DND-41 (cell line): ENCODE measurements around the gene PLCL1.
A peak's percentile ranks its signal among the peaks of the same experiment; 100 is the strongest.

ENCODE experiments used
- ATAC-seq: fragments of 200-7000 bp; cut with Tn5 transposase; 3 replicates; pipeline ENCODE4 v1.9.1; 2021; ENCODE audit warnings: low read depth; ENCODE audit not compliant: insufficient read depth
- DNase-seq: peaks from one replicate; pipeline ENCODE4 v3.0.0-alpha.2; 2020
- H2AFZ ChIP-seq: 2 replicates; pipeline ENCODE4 v1.6.0; 2012; ENCODE audit warnings: low read depth, low read length
- H3K27ac ChIP-seq: 2 replicates; pipeline ENCODE4 v1.5.1; 2012; ENCODE audit warnings: low read length, inconsistent platforms
- H3K27me3 ChIP-seq: fragments of 200-600 bp; sonication (generic); 2 replicates; pipeline ENCODE4 v1.6.0; 2012; ENCODE audit warnings: low read length, mild to moderate bottlenecking, inconsistent platforms; ENCODE audit not compliant: insufficient read depth, poor library complexity
- H3K36me3 ChIP-seq: 2 replicates; pipeline ENCODE4 v1.5.1; 2012; ENCODE audit warnings: low read length, inconsistent platforms; ENCODE audit not compliant: insufficient read depth
- H3K4me1 ChIP-seq: 2 replicates; pipeline ENCODE4 v1.5.1; 2012; ENCODE audit warnings: mild to moderate bottlenecking, low read length; ENCODE audit not compliant: insufficient read depth
- H3K4me2 ChIP-seq: 2 replicates; pipeline ENCODE4 v1.6.0; 2012; ENCODE audit warnings: mild to moderate bottlenecking, moderate library complexity, low read length, inconsistent platforms; ENCODE audit not compliant: insufficient read depth
- H3K4me3 ChIP-seq, 2 experiments: fragments of 200-600 bp in 1 of 2; shearing (Covaris generic) in 1 of 2; 2 replicates each; pipeline ENCODE4 v1.5.1; 2012 to 2016; ENCODE audit warnings: inconsistent platforms in 2 of 2, low read length in 2 of 2, mild to moderate bottlenecking in 2 of 2, low read depth in 1 of 2, moderate library complexity in 1 of 2
- H3K79me2 ChIP-seq: 2 replicates; pipeline ENCODE4 v1.6.0; 2012; ENCODE audit warnings: low read length, inconsistent platforms; ENCODE audit not compliant: insufficient read depth
- H3K9ac ChIP-seq: 2 replicates; pipeline ENCODE4 v1.6.0; 2012; ENCODE audit warnings: low read depth, mild to moderate bottlenecking, inconsistent platforms, low read length, moderate library complexity
- H3K9me3 ChIP-seq: 2 replicates; pipeline ENCODE4 v1.5.1; 2012; ENCODE audit warnings: low read length, moderate library complexity, mild to moderate bottlenecking, inconsistent platforms; ENCODE audit not compliant: insufficient read depth, severe bottlenecking
- H4K20me1 ChIP-seq: 2 replicates; pipeline ENCODE4 v1.6.0; 2012; ENCODE audit warnings: low read length; ENCODE audit not compliant: insufficient read depth
- CTCF ChIP-seq: IDR thresholded peaks from 2 replicates; pipeline ENCODE4 v1.5.1; 2012; ENCODE audit warnings: borderline replicate concordance, low read length, moderate library complexity, mild to moderate bottlenecking; ENCODE audit not compliant: poor library complexity, severe bottlenecking; ENCODE audit errors: extremely low read depth
- EZH2 ChIP-seq: IDR thresholded peaks from 3 replicates; pipeline ENCODE4 v1.6.1; 2012; ENCODE audit warnings: borderline replicate concordance, low read depth, mild to moderate bottlenecking, moderate library complexity, low read length, inconsistent platforms; ENCODE audit not compliant: severe bottlenecking

PLCL1 gene

GRCh38 chr2:197839327-197839726 is 34.9 kb downstream of the PLCL1 start:
- TF ChIP-seq EZH2 (no peak), CTCF (no peak)
- Histone ChIP-seq H3K36me3 (no peaks in the 10 kb centered on the region), H3K79me2 (no peaks in the 10 kb centered on the region), H3K9me3 (no peaks in the 10 kb centered on the region), H3K27me3 (no peaks in the 10 kb centered on the region), H3K4me2 (no peak overlapping the region), H3K9ac (no peak overlapping the region), H3K4me1 (peaks cover 39% of the 10 kb centered on the region), H2AFZ (no peak overlapping the region), H4K20me1 (no peaks in the 10 kb centered on the region), H3K27ac (no peak overlapping the region), H3K4me3 (no peak overlapping the region)
- ATAC-seq (no peak), DNase-seq (no peak)

DNA sequence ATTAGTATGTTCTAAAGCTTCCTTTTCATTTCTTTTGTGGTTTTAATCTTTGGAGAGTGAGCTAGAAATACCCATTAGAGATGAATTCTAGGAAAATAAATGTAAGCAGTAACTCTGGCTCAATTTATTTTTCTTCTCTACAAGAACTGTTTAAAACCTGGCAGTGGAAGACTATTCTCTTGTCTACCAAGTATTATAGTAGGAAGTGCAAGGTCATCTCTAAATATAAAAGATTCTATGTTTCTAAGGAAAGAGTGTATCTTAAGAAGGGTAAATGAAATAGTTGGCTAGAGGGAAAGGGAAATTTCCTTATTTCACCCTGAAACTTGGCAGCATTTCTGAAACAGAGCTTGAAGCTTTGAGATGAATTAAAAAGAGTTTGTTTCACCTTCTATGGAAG is 35.5 kb downstream of the PLCL1 start:
- ATAC-seq = no peak
- Histone ChIP-seq H3K27ac (no peak overlapping the region), H3K4me1 (peaks cover 39% of the 10 kb centered on the region), H3K4me2 (no peak overlapping the region), H3K79me2 (no peaks in the 10 kb centered on the region), H3K9ac (no peak overlapping the region), H3K36me3 (no peaks in the 10 kb centered on the region), H3K27me3 (no peaks in the 10 kb centered on the region), H3K4me3 (no peak overlapping the region), H2AFZ (no peak overlapping the region), H3K9me3 (no peaks in the 10 kb centered on the region), H4K20me1 (no peaks in the 10 kb centered on the region)
- TF ChIP-seq EZH2 (no peak), CTCF (no peak)
- DNase-seq = no peak

- no peak for DNase-seq
- Histone ChIP-seq H3K36me3 (no peaks in the 10 kb centered on the region), H3K4me1 (peaks cover 69% of the 10 kb centered on the region), H3K27ac (peak overlapping the region; percentile 74; the same call in 1 of the 2 replicates), H3K9ac (no peak overlapping the region), H3K27me3 (no peaks in the 10 kb centered on the region), H2AFZ (no peak overlapping the region), H3K4me3 (no peak overlapping the region), H3K9me3 (no peaks in the 10 kb centered on the region), H3K79me2 (no peaks in the 10 kb centered on the region), H4K20me1 (no peaks in the 10 kb centered on the region), H3K4me2 (no peak overlapping the region)
- no peak for ATAC-seq
- TF ChIP-seq CTCF = no peak
- TF ChIP-seq EZH2 = no peak
Measured at GRCh38 chr2:197846128-197846527, 41.7 kb downstream of the PLCL1 start.

DNA sequence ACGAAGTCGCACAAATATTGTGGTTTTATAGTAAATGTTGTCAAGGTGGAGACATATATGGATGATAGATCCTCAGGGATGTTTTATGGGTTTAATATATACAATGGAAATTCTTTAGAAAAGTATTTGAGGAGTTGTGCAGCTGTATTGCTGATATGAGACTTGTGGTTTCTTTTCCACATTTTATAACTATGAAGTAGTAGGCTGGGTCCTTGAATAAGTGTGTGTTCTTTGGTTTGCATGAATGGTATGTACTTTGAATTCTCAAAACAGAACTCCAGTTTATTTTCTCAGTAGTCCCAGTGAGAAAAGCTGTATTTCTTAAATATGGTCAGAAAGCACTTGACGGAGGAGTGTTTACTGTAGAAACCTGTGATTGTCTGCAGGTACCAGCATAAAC is 42.4 kb downstream of the PLCL1 start:
- Histone ChIP-seq H3K9me3 (no peaks in the 10 kb centered on the region), H3K4me3 (no peak overlapping the region), H3K79me2 (no peaks in the 10 kb centered on the region), H3K27ac (peak overlapping the region; percentile 74), H3K4me2 (peak overlapping the region; percentile 49), H3K36me3 (no peaks in the 10 kb centered on the region), H2AFZ (peak overlapping the region; percentile 13), H3K27me3 (no peaks in the 10 kb centered on the region), H4K20me1 (no peaks in the 10 kb centered on the region), H3K4me1 (peaks cover 76% of the 10 kb centered on the region), H3K9ac (peak overlapping the region; percentile 53)
- DNase-seq (no peak), ATAC-seq (peak; percentile 20; the same call in 2 of the 3 replicates)
- TF ChIP-seq EZH2 (no peak), CTCF (no peak)
